ENCODE measurements around the gene FHOD1.
A peak's percentile ranks its signal among the peaks of the same experiment; 100 is the strongest.

The FHOD1 gene

GRCh38 chr16:67206838-67207248, 40.4 kb downstream of the FHOD1 start:
- DNase-seq = no peak

GRCh38 chr16:67206129-67206837, 41.0 kb downstream of the FHOD1 start:
- DNase-seq = no peak

GRCh38 chr16:67204076-67204475, 43.2 kb downstream of the FHOD1 start:
- no peak for DNase-seq

- no peak for DNase-seq
Measured at GRCh38 chr16:67202956-67203493, 44.3 kb downstream of the FHOD1 start.

- DNase-seq = no peak
Measured at GRCh38 chr16:67202426-67202825, 44.9 kb downstream of the FHOD1 start.

GRCh38 chr16:67201411-67202345, 45.6 kb downstream of the FHOD1 start:
- no peak for DNase-seq

- DNase-seq = no peak
Measured at GRCh38 chr16:67200491-67200890, 46.8 kb downstream of the FHOD1 start.

- DNase-seq = no peak
Measured at GRCh38 chr16:67199808-67200198, 47.5 kb downstream of the FHOD1 start.

GRCh38 chr16:67199011-67199807, 48.1 kb downstream of the FHOD1 start, which contains the start of gene ELMO3:
ELMO3 (plus strand) TSS chr16:67199131; CDS start chr16:67199327, 196 bp downstream.
- no peak for DNase-seq

GRCh38 chr16:67198238-67198734, 49.0 kb downstream of the FHOD1 start:
- peak; percentile 36 to 37 for DNase-seq

- DNase-seq = no peak
Measured at GRCh38 chr16:67197704-67198103, 49.6 kb downstream of the FHOD1 start.

- no peak for DNase-seq
Measured at GRCh38 chr16:67196881-67197280, 50.4 kb downstream of the FHOD1 start.

- DNase-seq = no peak
Measured at GRCh38 chr16:67195676-67196075, 51.6 kb downstream of the FHOD1 start.

GRCh38 chr16:67194260-67194659, 53.0 kb downstream of the FHOD1 start:
- no peak for DNase-seq

- no peak for DNase-seq
Measured at GRCh38 chr16:67193536-67193935, 53.7 kb downstream of the FHOD1 start.

- no peak for DNase-seq
Measured at GRCh38 chr16:67192781-67193361, 54.4 kb downstream of the FHOD1 start.

GRCh38 chr16:67191995-67192681, 55.1 kb downstream of the FHOD1 start, which contains the start of gene E2F4:
E2F4 (plus strand) TSS chr16:67192155; CDS start chr16:67192228, 73 bp downstream.
- peak; percentile 87 to 88 for DNase-seq

- no peak for DNase-seq
Measured at GRCh38 chr16:67191411-67191994, 55.8 kb downstream of the FHOD1 start.

- DNase-seq = no peak
Measured at GRCh38 chr16:67190448-67191399, 56.6 kb downstream of the FHOD1 start.

GRCh38 chr16:67190041-67190440, 57.2 kb downstream of the FHOD1 start, which contains the start of gene EXOC3L1:
EXOC3L1 (minus strand) TSS chr16:67190136; CDS start chr16:67189676, 460 bp downstream.
- DNase-seq = no peak

Data from CD4-positive, alpha-beta T cell treated with Interleukin-1 beta for 1 hour (primary cell).